SH-SY5Y (cell line): ENCODE data around the gene OR51G1.

Experiments
- GATA2 ChIP-seq: IDR thresholded peaks from 2 replicates; pipeline ENCODE4 v1.6.1; 2011; ENCODE audit warnings: mild to moderate bottlenecking, low read depth, low read length
- GATA3 ChIP-seq: IDR thresholded peaks from 2 replicates; pipeline ENCODE4 v1.6.1; 2011; ENCODE audit warnings: low read depth, mild to moderate bottlenecking, low read length, moderate library complexity

- TF ChIP-seq GATA3 (no peak), GATA2 (no peak)
These were observed 38.0 kb downstream of the OR51G1 start for GRCh38 chr11:4886186-4886585.
